HG03196 (cell line): ENCODE measurements around the gene LMO7.

Experiments
- ATAC-seq: cut with Tn5 transposase; IDR thresholded peaks from one replicate; pipeline ENCODE4 v1.9.1; 2021; ENCODE audit not compliant: unreplicated experiment

LMO7 gene

DNA sequence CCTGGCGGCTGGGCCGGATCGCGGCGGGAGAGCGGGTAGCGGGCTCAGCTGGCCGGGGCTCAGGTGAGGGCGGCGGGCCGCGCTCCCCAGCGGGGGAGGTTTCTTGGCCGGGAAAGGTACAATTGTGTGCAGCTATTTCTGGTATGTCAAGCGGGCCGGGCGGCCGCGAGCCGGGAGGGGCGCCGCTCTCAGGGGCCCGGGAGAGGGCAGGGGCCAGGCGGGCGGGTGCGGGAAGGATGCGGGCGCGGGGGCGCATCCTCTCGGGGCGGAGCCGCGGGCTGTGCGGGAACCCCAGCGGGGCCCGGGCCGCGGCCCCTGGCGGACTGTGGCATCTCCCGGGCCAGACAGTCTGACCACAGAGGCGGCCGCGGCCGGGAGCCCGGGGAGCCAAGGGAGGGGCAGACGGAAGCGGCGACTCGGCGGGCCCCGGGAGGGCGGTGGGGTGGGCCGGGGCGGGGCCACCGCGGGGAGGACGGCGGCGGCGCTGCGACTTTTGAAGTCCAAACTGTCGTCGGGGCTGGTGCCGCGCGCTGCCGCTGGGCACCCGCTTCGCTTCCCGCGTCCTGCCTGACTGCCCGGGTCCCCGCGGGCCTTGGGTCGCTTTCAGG, at the start of gene LMO7:
LMO7 (plus strand) TSS at position 503 of the 608 bp plus-strand sequence. CDS start 328 bp downstream, outside the sequence.
- ATAC-seq, result peak; percentile 58

DNA sequence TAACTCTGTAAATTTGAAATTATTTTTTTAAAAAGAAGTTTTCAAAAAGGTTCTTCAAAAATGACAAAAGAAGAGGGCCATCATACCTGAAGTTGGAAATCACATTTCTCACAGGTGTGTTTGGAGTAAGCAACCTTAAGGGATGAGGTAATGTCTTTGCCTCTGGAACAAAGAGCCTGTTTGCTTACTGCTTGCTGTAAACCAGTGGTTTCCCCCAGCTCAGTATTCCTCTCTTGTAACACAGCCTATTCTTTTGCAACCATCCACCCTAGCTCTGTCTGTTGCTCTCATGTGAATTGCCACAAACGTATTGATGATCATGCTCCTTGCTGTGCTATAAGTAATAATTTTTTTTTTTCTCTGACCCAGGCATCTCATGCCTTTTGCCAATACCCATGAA, 48.5 kb upstream of the LMO7 start:
- ATAC-seq, result no peak

DNA sequence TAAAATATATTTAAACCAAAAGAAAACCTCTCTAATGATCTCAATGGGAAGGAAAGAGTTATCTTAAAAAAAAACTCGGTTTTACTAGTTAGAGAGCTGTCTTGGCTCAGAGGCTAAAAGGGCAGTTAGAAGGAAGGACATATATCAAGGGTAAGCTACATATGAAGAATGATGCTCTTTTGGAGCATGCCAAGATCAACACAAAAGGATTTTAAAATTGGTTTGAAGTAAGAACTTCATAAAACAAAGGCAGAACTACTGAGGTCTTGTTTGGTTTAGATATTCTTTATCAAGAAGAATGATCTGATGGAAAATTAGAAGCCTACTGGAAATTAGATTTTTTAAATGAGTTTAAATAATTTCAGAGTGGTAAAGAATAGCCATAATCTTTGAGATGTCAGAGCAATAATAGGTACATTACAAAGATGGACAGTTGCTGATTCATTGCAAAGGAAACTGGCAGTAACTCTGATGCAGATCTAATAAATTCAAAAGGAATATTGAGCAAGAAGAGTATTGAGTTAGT, 39.4 kb upstream of the LMO7 start:
- no peak for ATAC-seq

GRCh38 chr13:75600371-75600770, 35.8 kb upstream of the LMO7 start:
- ATAC-seq, result no peak

GRCh38 chr13:75603038-75603437, 33.1 kb upstream of the LMO7 start:
- no peak for ATAC-seq

DNA sequence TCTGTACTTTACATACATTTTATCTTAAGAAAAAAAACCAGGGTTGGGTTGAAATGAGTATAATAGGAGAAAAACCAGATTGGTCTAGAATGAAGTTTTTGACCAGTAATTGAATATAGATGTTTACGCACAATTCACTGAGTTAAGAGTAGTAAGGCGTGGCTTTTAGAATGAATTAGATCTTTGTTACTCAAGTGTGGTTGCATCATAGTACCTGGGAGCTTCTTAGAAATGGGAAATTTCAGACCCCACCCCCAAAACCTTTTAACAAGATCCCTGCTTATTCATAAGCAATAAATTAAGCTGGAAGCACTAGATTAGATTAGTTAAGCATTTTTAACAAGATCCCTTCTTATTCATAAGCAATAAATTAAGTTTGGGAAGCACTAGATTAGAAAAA, 28.7 kb upstream of the LMO7 start:
- no peak for ATAC-seq

DNA sequence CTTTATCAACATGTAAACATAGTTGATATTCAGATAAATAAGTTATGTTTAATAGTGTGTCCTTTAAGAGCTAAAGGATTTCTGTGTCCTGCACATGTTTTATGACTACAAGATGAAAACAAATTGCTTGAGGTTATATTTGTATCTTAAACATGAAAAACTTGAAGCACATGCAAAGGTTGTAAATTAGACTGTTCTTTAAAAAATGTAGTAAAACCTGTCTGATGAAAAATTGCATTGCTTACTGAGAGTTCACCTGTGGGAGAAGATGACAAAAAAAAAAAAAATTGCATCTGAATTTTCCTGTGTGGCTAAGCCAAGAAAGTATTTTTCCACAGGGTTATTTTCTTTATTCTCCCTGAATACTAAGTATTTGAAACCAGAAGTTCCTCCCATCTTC, 25.7 kb upstream of the LMO7 start:
- ATAC-seq, result no peak

DNA sequence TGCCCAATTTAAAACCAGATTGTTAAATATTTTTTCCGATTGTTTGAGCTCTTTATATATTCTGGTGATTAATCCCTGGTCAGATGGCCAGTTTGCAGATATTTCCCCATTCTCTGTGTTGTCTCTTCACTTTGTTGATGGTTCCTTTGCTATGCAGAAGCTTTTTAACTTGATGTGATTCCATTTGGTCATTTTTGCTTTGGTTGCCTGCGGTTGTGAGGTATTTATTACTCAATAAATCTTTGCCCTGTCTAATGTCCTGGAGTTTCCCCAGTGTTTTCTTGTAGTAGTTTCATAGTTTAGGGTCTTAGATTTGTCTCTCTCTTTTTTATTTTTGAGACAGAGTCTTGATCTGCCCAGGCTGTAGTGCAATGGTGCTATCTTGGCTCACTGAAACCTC, 23.8 kb upstream of the LMO7 start:
- no peak for ATAC-seq

- ATAC-seq, result no peak
These were observed 18.9 kb upstream of the LMO7 start for GRCh38 chr13:75617230-75617629.

DNA sequence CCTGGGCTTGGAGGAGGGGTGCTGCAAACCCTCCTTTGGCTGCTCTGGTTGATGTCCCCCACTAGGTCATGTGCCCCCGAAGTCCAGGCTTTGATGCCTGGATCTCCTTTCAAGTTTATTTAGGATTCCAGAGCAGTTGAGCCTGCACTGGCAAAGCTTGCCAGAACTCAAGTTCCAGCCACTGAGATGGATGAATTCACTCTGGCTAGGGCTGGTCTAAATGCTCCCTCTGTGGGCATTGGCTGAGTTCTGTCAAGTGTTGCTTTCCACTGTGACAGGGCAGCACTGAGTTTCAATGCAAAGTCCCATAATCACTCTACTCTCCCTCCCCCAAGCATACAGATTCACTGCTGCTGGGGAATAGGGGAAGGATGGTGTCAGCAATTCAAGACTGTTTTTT, 17.8 kb upstream of the LMO7 start:
- no peak for ATAC-seq

- no peak for ATAC-seq
These were observed 16.1 kb upstream of the LMO7 start for GRCh38 chr13:75620020-75620419.

DNA sequence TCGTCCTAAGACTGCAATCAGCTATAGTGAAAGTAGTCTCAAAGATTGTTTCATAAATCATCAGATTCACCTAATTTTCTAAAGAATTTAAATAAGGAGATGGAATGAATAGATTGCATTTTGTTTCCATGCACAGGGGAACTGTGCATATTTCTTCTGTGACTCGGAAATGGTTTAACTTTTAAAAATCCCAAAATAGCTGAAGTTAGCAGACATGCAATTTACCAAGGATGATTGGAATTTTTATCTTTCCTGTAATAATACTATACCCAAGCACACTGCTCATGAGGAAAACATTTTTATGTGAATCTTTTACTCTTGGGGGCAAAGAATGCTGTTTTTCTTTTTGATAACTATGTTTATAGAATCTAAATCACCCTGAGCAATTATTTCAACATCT, 15.0 kb upstream of the LMO7 start:
- no peak for ATAC-seq

- ATAC-seq, result no peak
These were observed 7.3 kb upstream of the LMO7 start for GRCh38 chr13:75628801-75629200.

- ATAC-seq, result no peak
These were observed 2.8 kb upstream of the LMO7 start for GRCh38 chr13:75633285-75633684.

- no peak for ATAC-seq
These were observed 866 bp upstream of the LMO7 start for GRCh38 chr13:75635101-75635827.

DNA sequence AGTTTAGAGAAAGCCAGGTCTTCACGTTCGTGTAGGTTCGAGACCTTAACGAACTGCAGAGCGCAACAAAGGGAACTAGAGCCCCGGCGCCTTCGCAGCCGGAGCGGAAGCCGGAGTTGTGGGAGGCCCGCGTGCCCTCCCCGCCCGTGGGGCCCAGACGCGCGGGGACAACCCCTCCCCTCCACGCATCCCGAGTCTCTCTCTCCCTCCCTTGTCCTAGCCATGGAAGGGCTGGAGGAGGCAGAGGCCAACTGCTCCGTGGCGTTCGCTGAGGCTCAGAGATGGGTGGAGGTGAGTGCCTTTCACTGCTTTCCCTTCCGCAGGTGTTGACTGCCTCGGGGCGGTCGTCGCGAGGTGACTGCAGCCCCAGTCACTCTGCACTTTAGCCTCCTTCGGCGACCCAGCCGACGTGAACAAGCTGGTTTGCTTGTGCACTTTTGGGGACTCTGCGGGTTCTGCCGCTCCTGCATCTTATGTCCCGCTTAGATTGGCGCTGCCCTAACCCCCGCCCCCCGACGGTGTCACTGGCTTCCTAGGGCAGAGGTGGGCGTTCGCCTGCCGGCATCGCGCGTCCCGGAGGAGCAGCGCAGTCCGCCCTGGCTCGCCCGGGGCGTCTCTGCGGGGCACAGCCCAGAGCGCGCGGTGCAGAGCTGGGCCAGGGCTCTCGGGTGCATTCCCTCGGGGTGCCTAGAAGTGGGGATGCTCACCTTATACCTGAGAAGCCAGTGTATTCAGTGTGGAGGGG, 478 bp downstream of the LMO7 start:
- peak; percentile 51 for ATAC-seq

DNA sequence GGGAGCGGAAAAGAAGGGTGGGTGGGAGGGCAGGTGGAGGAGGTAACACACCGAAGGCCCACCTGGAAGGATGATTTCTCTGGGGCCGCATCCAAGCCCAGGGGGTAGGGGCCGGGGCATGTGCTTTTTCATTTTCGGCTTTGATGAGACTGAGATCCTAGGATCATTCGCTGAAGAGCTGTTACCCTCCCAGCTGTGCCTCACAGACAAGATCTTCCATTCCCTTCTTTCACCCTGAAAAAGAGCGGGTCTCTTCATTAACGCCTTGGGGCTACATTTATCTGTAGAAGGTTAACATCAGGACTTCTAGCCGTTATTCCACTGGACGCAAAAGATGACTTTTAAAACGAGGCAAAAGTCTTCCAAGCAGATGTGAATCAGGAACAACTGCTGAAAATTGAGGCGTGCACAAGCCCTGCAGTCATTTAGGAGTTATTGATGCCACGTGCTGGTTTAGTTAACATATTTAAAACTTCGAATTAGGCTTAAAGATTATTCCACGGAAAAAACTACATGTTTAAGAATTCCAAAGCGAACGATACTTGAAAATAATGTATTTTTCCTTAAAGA, 1.1 kb downstream of the LMO7 start:
- ATAC-seq, result no peak

DNA sequence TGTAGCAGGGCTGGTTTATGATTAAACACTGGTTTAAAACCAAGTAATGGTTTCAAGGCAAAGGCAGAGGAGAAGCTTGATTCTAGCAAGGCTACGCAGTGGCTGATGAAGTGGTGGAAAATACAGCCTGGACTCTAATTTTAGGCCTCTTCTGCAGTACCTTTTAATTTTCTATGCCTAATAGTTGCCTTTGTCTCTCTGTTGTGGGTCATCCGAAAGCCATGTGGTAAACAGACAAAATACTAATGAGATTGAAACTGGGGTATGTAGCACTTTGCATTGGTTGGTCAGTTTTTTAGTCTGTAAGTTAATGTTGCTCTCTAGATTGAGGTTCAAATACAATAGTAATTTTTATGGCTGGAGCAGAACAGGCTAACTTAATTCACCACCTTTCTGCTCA, 3.3 kb downstream of the LMO7 start:
- ATAC-seq, result no peak

- no peak for ATAC-seq
These were observed 4.9 kb downstream of the LMO7 start for GRCh38 chr13:75641026-75641425.

GRCh38 chr13:75643182-75643581, 7.1 kb downstream of the LMO7 start:
- ATAC-seq, result no peak

- ATAC-seq, result no peak
These were observed 7.6 kb downstream of the LMO7 start for GRCh38 chr13:75643693-75644092.

DNA sequence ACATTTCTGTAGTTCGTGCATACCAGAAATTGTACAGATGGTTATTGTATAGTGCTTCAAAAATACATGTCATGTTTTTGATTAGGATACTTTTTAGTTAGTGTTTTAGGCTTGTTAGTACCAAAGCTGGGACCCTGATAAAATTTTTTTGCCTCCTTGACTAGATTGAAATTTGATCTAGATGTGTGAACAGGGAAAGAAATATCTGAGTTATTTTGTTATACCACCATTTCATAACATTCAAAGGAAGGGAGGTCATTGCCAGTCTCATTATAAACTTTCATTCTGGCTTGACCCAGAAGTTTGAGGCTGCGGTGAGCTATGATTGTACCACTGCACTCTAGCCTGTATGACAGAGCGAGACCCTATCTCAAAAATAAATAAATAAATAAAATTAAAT, 9.0 kb downstream of the LMO7 start:
- ATAC-seq, result no peak
